A673 (cell line): ENCODE results near the gene SMYD3.

Experiments
- CTCF ChIP-seq: fragments of 300-800, 200-600 bp; sonication (generic); conservative IDR thresholded peaks from 2 replicates; pipeline ENCODE4 v1.5.1; 2017; ENCODE audit warnings: low read depth, mild to moderate bottlenecking, antibody characterized with exemption, low read length, moderate library complexity, mixed read lengths
- EZH2 ChIP-seq: fragments of 200-600 bp; sonication (generic); IDR thresholded peaks from 2 replicates; pipeline ENCODE4 v1.6.1; 2017; ENCODE audit warnings: borderline replicate concordance, low read depth, mild to moderate bottlenecking, mixed read lengths, antibody characterized with exemption, low read length; ENCODE audit not compliant: poor library complexity, severe bottlenecking

GRCh38 chr1:246086191-246086590 lies 420.9 kb downstream of the SMYD3 start:
- TF ChIP-seq EZH2 (no peak), CTCF (no peak)
